NB4 (cell line): ENCODE data around the gene RBM4B.

Experiments used
- CTCF ChIP-seq: IDR thresholded peaks from one replicate; pipeline ENCODE4 v1.5.1; 2012; ENCODE audit warnings: low read depth, low read length
- POLR2A ChIP-seq: IDR thresholded peaks from 2 replicates; pipeline ENCODE4 v1.6.1; 2011; ENCODE audit warnings: mild to moderate bottlenecking; ENCODE audit not compliant: insufficient read length; ENCODE audit errors: extremely low read depth

- TF ChIP-seq CTCF (no peak), POLR2A (no peak)
These were observed 17.9 kb downstream of the RBM4B start for GRCh38 chr11:66659763-66660162.
